ENCODE data around the gene RIPK3. TPM values are rescaled to one million over a fixed set of nuclear protein-coding genes. Genes with fewer than 3 reads are reported as not detected.
A peak's percentile ranks its signal among the peaks of the same experiment; 100 is the strongest.
"Not testable (repeated sequence)": the region's sequence is repeated elsewhere in the genome, so short reads cannot be mapped to it uniquely, and the experiment has no call there.

RIPK3 gene
- 0.46 TPM for polyA plus RNA-seq (2013, experiment 1 of 2; ENCODE audit: insufficient read length)
- 0.27 TPM for polyA plus RNA-seq (2013, experiment 2 of 2; ENCODE audit: insufficient read length)

- DNase-seq = no peak
These were observed at the start of gene RIPK3 for GRCh38 chr14:24339284-24340151. Gene RIPK3 (minus strand): TSS chr14:24339991. CDS start chr14:24339826, 165 bp downstream.

DNA sequence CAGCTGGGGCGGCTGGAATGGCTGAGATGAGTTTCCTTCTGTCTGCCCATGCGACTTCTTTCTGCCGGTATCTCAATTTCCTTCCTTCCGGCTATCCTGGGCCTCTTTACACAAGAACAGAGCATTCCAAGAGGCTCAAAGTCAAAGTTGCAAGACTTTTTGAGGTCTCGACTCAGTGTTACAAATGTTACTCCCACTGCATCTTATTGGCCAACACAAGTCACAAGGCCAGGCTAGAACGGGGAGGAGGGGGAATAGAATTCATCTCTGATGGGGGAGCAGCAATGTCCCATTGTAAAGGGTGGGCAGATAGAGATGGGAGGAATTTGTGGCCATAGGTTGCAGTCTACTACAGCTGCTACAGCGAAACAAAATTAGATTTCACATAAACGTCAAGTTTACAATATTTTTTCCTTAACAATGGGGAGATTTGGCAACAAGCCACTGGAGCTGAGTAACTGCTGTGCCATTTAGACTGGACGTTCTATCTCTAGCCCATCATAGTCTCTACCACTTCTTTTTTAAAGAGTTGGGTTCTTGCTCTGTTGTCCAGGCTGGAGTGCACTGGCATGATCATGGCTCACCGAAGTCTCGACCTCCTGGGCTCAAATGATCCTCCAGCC, 49.5 kb upstream of the RIPK3 start:
- no peak for DNase-seq

- DNase-seq = no peak
These were observed 48.8 kb upstream of the RIPK3 start for GRCh38 chr14:24388474-24389179.

GRCh38 chr14:24387579-24387978, 47.8 kb upstream of the RIPK3 start:
- not testable (repeated sequence) for DNase-seq

DNA sequence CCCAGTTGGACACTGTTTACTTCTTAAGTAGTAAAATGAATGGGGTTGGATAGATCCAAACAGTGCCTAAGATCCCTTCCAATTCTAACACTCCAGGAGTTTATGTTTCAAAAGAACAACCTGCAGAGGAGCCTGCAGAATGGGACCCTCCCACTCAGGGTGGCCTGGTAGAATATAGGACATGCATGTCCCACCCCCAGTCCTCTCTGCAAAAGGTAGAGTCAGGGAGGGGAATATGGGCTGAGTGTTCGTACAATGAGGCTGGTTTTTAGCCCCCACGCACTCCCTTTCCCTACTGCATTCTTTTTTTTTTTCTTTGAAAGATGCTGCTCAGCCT, 47.2 kb upstream of the RIPK3 start:
- DNase-seq = no peak

GRCh38 chr14:24385524-24385923, 45.7 kb upstream of the RIPK3 start:
- no peak for DNase-seq

DNA sequence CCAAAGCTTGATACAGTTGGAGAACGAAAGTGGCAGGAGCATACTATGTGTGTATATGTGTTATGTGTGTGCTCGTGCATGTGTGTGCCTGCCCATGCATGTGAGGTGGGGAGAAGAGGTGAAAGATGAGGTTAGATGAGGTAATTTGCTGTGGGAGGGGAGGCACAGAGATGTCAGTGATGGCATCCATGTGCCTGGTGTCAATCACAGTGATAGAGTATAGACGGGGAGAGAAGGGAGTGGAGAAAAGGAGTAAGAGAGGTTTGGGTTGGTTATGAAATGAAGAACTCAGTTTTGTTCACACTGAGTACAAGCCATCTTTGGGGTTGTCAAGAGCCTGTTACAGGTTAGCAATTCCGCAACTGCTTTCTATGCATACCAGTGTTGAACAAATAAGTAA, 44.4 kb upstream of the RIPK3 start:
- DNase-seq = no peak

- no peak for DNase-seq
These were observed 42.2 kb upstream of the RIPK3 start for GRCh38 chr14:24382064-24382371.

DNA sequence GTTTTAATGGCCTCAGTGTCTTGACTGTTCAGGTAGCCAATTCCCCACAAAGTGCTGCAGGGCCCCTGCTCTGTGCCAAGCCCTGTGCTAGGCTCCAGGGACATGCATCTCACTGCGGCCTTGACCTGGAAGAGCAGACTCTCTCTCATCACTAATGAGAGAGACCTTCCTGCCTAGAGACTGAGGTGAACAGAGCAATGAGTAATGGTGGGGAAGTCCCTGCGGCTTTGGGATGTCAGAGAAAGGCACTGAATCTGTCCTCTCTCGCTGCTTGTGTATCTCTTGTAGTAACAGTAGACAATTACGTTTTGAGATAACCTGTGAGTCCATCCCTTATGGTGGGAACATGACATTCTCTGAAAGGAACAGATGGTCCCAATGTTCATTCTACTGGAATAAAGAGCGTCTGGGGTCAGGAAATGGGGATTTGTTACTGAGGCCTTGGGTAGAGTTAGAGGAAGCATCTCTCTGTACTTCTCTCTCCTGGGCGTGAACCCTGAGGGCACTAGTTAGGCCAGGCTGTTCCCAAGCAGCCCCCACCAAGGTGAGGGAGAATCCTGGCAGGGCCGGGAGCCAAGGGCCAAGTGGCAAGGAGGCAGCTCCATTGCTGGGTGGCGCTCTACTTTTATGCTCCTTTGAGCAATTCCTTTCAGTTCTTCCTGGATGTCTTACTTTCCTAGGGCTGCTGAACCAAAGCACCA, 41.7 kb upstream of the RIPK3 start:
- DNase-seq = no peak

DNA sequence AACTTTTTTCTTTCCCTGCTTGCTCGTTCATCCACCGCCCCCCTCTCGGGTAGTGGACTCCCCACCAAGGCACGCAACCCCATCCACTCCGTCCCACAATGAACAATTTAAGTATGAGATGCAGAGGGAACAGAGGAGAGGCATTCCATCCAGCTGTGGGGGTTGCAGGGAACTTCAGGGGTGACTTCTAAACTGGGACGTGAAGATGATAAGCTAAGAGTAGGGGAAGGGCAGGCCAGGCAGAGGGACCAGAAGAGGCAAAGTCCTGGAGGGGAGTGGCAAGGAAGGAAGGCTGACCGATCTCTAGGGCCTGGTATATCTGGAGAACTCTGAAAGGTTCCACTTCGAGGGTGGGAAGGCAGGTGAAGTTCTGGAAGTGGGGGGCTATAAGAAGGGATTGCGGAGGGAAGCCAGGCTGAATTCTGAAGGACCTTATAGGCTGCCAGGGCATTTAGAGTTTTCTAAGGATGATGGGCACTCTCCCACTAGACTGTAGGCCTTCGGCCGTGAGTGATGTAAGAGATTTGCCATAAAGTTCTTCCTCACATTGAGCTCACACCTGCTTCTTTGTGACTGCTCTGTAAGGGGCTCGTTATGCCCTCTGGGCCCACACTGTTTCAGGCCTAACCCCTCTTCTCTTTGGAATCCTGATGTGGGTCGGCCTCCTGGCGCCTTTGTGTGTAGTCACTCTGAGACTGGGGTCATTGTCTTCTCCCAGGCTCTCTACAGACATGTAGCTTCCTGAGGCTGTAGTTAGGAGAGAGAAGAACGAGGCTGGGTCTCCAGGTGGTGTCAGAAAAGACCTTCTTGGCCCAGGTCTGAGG, 40.3 kb upstream of the RIPK3 start:
- no peak for DNase-seq

- no peak for DNase-seq
These were observed 39.5 kb upstream of the RIPK3 start for GRCh38 chr14:24378981-24379906.

GRCh38 chr14:24378327-24378726, 38.5 kb upstream of the RIPK3 start:
- DNase-seq = no peak

GRCh38 chr14:24377657-24378056, 37.9 kb upstream of the RIPK3 start:
- DNase-seq = no peak

DNA sequence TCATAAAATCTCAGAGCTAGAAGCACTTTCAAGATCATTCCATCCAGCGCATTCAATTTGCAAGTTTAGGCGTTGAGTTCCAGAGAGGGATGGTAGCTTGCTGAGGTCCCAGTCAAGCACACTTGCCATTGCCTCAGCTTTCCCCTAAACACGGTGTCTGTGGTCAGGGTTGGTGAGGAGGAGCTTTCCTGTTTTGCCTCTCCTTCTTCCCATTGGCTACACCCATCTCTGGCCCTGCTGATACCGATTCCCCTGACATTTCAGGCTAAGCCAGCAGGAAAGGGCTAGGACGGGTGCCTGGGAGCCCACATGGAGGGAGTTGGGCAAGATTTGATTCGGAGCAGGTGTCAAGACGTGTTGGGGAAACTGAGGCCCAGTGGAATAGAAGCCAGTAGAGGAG, 37.3 kb upstream of the RIPK3 start:
- no peak for DNase-seq

DNA sequence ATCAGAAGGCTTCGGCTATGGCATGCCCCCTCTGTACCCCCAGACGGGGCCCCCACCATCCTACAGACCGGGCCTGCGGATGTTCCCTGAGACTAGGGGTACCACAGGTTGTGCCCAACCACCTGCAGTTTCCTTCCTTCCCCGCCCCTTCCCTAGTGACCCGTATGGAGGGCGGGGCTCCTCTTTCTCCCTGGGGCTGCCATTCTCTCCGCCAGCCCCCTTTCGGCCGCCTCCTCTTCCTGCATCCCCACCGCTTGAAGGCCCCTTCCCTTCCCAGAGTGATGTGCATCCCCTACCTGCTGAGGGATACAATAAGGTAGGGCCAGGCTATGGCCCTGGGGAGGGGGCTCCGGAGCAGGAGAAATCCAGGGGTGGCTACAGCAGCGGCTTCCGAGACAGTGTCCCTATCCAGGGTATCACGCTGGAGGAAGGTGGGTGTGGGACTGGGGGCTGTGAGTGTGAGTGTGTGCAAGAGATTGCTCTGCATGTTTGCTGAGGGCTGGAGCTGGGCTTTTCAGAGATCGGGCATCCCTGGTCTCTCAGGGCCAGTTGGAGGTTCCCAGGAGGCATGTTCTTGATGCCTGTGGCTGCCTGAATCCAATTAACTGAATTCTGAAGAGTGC, 36.8 kb upstream of the RIPK3 start:
- DNase-seq = no peak

GRCh38 chr14:24372701-24373416, 33.1 kb upstream of the RIPK3 start:
- peak; percentile 75 for DNase-seq

DNA sequence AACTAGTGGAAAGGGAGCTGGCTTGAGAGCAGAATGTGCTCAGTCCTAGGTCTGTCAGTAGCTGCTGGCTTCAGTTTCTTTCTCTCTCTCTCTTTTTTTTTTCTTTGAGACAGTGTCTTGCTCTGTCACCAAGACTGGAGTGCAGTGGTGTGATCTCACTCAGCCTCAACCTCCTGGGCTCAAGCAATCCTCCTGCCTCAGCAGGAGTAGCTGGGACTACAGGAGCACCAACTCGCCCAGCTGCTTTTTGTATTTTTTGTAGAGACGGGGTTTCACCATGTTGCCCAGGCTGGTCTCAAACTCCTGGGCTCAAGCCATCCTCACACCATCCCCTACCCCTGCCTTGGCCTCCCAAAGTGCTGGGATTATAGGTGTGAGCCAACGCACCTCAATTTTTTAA, 31.8 kb upstream of the RIPK3 start:
- DNase-seq = not testable (repeated sequence)

GRCh38 chr14:24370748-24371147, 31.0 kb upstream of the RIPK3 start:
- DNase-seq = no peak

DNA sequence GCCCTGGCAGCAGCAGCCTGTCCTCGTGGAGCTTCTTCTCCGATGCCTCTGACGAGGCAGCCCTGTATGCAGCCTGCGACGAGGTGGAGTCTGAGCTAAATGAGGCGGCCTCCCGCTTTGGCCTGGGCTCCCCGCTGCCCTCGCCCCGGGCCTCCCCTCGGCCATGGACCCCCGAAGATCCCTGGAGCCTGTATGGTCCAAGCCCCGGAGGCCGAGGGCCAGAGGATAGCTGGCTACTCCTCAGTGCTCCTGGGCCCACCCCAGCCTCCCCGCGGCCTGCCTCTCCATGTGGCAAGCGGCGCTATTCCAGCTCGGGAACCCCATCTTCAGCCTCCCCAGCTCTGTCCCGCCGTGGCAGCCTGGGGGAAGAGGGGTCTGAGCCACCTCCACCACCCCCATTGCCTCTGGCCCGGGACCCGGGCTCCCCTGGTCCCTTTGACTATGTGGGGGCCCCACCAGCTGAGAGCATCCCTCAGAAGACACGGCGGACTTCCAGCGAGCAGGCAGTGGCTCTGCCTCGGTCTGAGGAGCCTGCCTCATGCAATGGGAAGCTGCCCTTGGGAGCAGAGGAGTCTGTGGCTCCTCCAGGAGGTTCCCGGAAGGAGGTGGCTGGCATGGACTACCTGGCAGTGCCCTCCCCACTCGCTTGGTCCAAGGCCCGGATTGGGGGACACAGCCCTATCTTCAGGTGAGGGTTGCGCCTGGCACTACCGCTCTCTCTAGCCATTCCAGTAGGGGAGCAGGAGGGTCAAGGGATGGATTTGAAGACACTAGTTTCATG, 30.3 kb upstream of the RIPK3 start:
- no peak for DNase-seq

All from fibroblast of skin of scalp (primary cell).